ENCODE measurements around the gene TMTC2.

GRCh38 chr12:83008703-83009102 is 322.0 kb downstream of the TMTC2 start:
- TF ChIP-seq EP300 (IDR thresholded peaks at IDR 0.05; ENCODE audit: borderline replicate concordance), result no peak
- no peak for TF ChIP-seq TAF1 (IDR thresholded peaks at IDR 0.05; ENCODE audit: low read depth)
- TF ChIP-seq EGR1 (IDR thresholded peaks at IDR 0.05), result no peak
- TF ChIP-seq USF1 (IDR thresholded peaks at IDR 0.05), result no peak
- TF ChIP-seq RAD21 (IDR thresholded peaks at IDR 0.05; ENCODE audit: low read depth), result no peak
- TF ChIP-seq MAX (IDR thresholded peaks at IDR 0.05), result no peak
- TF ChIP-seq ZBTB7A (IDR thresholded peaks at IDR 0.05; ENCODE audit: low read depth), result no peak
- TF ChIP-seq TCF12 (IDR thresholded peaks at IDR 0.05; ENCODE audit: low read depth), result no peak
- no peak for TF ChIP-seq REST (IDR thresholded peaks at IDR 0.05; ENCODE audit: low read depth)
- no peak for TF ChIP-seq TEAD4 (IDR thresholded peaks at IDR 0.05)
- no peak for TF ChIP-seq NFIC (IDR thresholded peaks at IDR 0.05)
- no peak for TF ChIP-seq CEBPB (IDR thresholded peaks at IDR 0.05)
- no peak for TF ChIP-seq CREB1 (IDR thresholded peaks at IDR 0.05; ENCODE audit: low read depth)
